ENCODE data around the gene POC1A.

- no peak for TF ChIP-seq SUZ12 (IDR thresholded peaks at IDR 0.05)
- no peak for TF ChIP-seq SP1 (IDR thresholded peaks at IDR 0.05)
- TF ChIP-seq ARNT (IDR thresholded peaks at IDR 0.05), result no peak
Observed at GRCh38 chr3:52183786-52184445, 29.7 kb upstream of the POC1A start.

Measured in HEK293T (cell line).